Hepatocyte (in vitro differentiated cells): ENCODE measurements around the gene NEDD4L. TPM values are rescaled to one million over a fixed set of nuclear protein-coding genes. Genes with fewer than 3 reads are reported as not detected.

Experiments used
- DNase-seq: peaks from one replicate; pipeline ENCODE4 v3.0.0-alpha.2; 2016; ENCODE audit warnings: low spot score
- H2AFZ ChIP-seq: fragments of 200-600 bp; sonication (generic); 2 replicates; pipeline ENCODE4 v1.6.0; 2016; ENCODE audit warnings: antibody characterized with exemption, mild to moderate bottlenecking
- H3K27ac ChIP-seq: fragments of 200-600 bp; sonication (generic); 2 replicates; pipeline ENCODE4 v1.5.1; 2016; ENCODE audit warnings: mild to moderate bottlenecking
- H3K27me3 ChIP-seq: fragments of 200-600 bp; sonication (generic); 2 replicates; pipeline ENCODE4 v1.6.1; 2016
- H3K36me3 ChIP-seq: fragments of 200-600 bp; sonication (generic); replicated peaks from 2 replicates; pipeline ENCODE4 v1.5.1; 2016; ENCODE audit warnings: low read depth; ENCODE audit not compliant: insufficient read depth
- H3K4me1 ChIP-seq: fragments of 200-600 bp; sonication (generic); 2 replicates; pipeline ENCODE4 v1.5.1; 2016; ENCODE audit warnings: mild to moderate bottlenecking, moderate library complexity; ENCODE audit not compliant: insufficient read depth
- H3K4me2 ChIP-seq: fragments of 200-600 bp; sonication (generic); 2 replicates; pipeline ENCODE4 v1.6.0; 2016
- H3K4me3 ChIP-seq: fragments of 200-600 bp; sonication (generic); 2 replicates; pipeline ENCODE4 v1.5.1; 2016; ENCODE audit warnings: mild to moderate bottlenecking
- H3K79me2 ChIP-seq: fragments of 200-600 bp; sonication (generic); 2 replicates; pipeline ENCODE4 v1.6.0; 2017; ENCODE audit warnings: mild to moderate bottlenecking
- H3K9me2 ChIP-seq: fragments of 200-600 bp; sonication (generic); replicated peaks from 2 replicates; pipeline ENCODE4 v1.6.0; 2017; ENCODE audit warnings: mild to moderate bottlenecking; ENCODE audit not compliant: insufficient read depth
- H3K9me3 ChIP-seq: fragments of 200-600 bp; sonication (generic); 2 replicates; pipeline ENCODE4 v1.5.1; 2016; ENCODE audit warnings: low read depth, mild to moderate bottlenecking
- H4K20me1 ChIP-seq: fragments of 200-600 bp; sonication (generic); 2 replicates; pipeline ENCODE4 v1.6.0; 2016; ENCODE audit warnings: mild to moderate bottlenecking; ENCODE audit not compliant: insufficient read depth, poor library complexity, severe bottlenecking
- CTCF ChIP-seq: fragments of 200-600 bp; sonication (generic); IDR thresholded peaks from 2 replicates; pipeline ENCODE4 v1.5.1; 2016; ENCODE audit warnings: antibody characterized with exemption, mild to moderate bottlenecking; ENCODE audit not compliant: poor library complexity
- EZH2 ChIP-seq: fragments of 200-600 bp; sonication (generic); IDR thresholded peaks from 2 replicates; pipeline ENCODE4 v1.6.1; 2016; ENCODE audit warnings: antibody characterized with exemption, mild to moderate bottlenecking, borderline replicate concordance
- EZH2phosphoT487 ChIP-seq: fragments of 200-600 bp; sonication (generic); IDR thresholded peaks from one replicate; pipeline ENCODE4 v1.6.1; 2018; ENCODE audit warnings: antibody characterized with exemption, mild to moderate bottlenecking, low read depth, moderate library complexity; ENCODE audit not compliant: unreplicated experiment, severe bottlenecking
- WGBS: methylation state at CpG from one replicate; pipeline ENCODE4 v1.1.6; 2016; ENCODE audit warnings: low lambda C conversion rate; ENCODE audit errors: missing lambda C conversion rate; 5-methylcytosine and 5-hydroxymethylcytosine counted together
- polyA plus RNA-seq: library from polyadenylated mRNA; unstranded; fragments of >200 nt; fragmentation: Nextera tagmentation; extraction: Ambion mirVana; gene quantifications from 2 replicates; pipeline ENCODE4 v1.2.1, GENCODE V29; 2016
- total RNA-seq: library from RNA; depleted of rRNA; stranded (reverse); fragments of >200 nt; gene quantifications from 2 replicates; pipeline ENCODE4 v1.2.3, GENCODE V29; 2014

NEDD4L gene
- total and polyA plus RNA-seq, 2 experiments from 2014 or later, result 104 to 140 TPM

GRCh38 chr18:58125183-58125582, 81.2 kb downstream of the NEDD4L start:
- Histone ChIP-seq H3K36me3 (no peaks in the 10 kb centered on the region), H3K9me3 (no peaks in the 10 kb centered on the region), H3K4me1 (peaks cover 13% of the 10 kb centered on the region), H3K4me3 (no peak overlapping the region), H2AFZ (no peak overlapping the region), H3K27ac (no peak overlapping the region), H3K27me3 (no peaks in the 10 kb centered on the region), H3K4me2 (no peak overlapping the region), H4K20me1 (no peaks in the 10 kb centered on the region), H3K79me2 (peaks cover 93% of the 10 kb centered on the region), H3K9me2 (no peaks in the 10 kb centered on the region)
- WGBS, result 100% methylated on average over 3 of the region's 3 CpGs
- no peak for TF ChIP-seq EZH2phosphoT487
- TF ChIP-seq CTCF, result peak; percentile 4
- TF ChIP-seq EZH2, result no peak
- no peak for DNase-seq

- no peak overlapping the region for H3K4me2 ChIP-seq
- H3K27ac ChIP-seq, result no peak overlapping the region
- H3K4me3 ChIP-seq, result no peak overlapping the region
- DNase-seq, result no peak
- H4K20me1 ChIP-seq, result no peaks in the 10 kb centered on the region
- no peaks in the 10 kb centered on the region for H3K9me3 ChIP-seq
- 93% methylated on average over 12 of the region's 12 CpGs for WGBS
- peaks cover 13% of the 10 kb centered on the region for H3K4me1 ChIP-seq
- no peak overlapping the region for H2AFZ ChIP-seq
- H3K36me3 ChIP-seq, result no peaks in the 10 kb centered on the region
- H3K27me3 ChIP-seq, result no peaks in the 10 kb centered on the region
- TF ChIP-seq EZH2, result no peak
- TF ChIP-seq EZH2phosphoT487, result no peak
- TF ChIP-seq CTCF, result no peak
- H3K79me2 ChIP-seq, result peaks cover 89% of the 10 kb centered on the region
- no peaks in the 10 kb centered on the region for H3K9me2 ChIP-seq
These were observed 81.7 kb downstream of the NEDD4L start for GRCh38 chr18:58125756-58126155.

- H4K20me1 ChIP-seq, result no peaks in the 10 kb centered on the region
- peak overlapping the region; percentile 48 for H3K4me2 ChIP-seq
- WGBS, result 63% methylated on average over 19 of the region's 19 CpGs
- H3K9me2 ChIP-seq, result no peaks in the 10 kb centered on the region
- peak overlapping the region; percentile 95 for H3K27ac ChIP-seq
- H3K79me2 ChIP-seq, result peaks cover 89% of the 10 kb centered on the region
- no peaks in the 10 kb centered on the region for H3K36me3 ChIP-seq
- H3K4me3 ChIP-seq, result no peak overlapping the region
- H2AFZ ChIP-seq, result no peak overlapping the region
- no peaks in the 10 kb centered on the region for H3K27me3 ChIP-seq
- H3K9me3 ChIP-seq, result no peaks in the 10 kb centered on the region
- H3K4me1 ChIP-seq, result peaks cover 22% of the 10 kb centered on the region
- DNase-seq, result peak; percentile 78
- no peak for TF ChIP-seq EZH2phosphoT487
- peak; percentile 20 for TF ChIP-seq CTCF
These were observed 84.7 kb downstream of the NEDD4L start for GRCh38 chr18:58128381-58129374.
